Measurements from ENCODE around the gene OR6Y1. TPM values are rescaled to one million over a fixed set of nuclear protein-coding genes. Genes with fewer than 3 reads are reported as not detected.

Gene OR6Y1
- total RNA-seq (not detected), polyA plus RNA-seq (not detected)

GRCh38 chr1:158554352-158554751 lies at the start of gene OR6Y1:
TSS of gene OR6Y1 (minus strand) at chr1:158554405. CDS start at chr1:158548105, 6,300 bp downstream.
- DNase-seq (ENCODE audit: low spot score) = no peak
- no peak within 1 kb of the TSS for H3K4me3 ChIP-seq (ENCODE audit: low read depth in 1 of 3, low read length in 3 of 3)
- H3K36me3 ChIP-seq (ENCODE audit: control insufficient read depth in 4 of 4, insufficient read depth in 3 of 4, low read depth in 1 of 4, low read length in 3 of 4) = no peaks in the 10 kb centered on the region
- H3K27me3 ChIP-seq (ENCODE audit: control insufficient read depth in 4 of 4, insufficient read depth in 4 of 4, low read length in 3 of 4) = peaks cover 0 to 2% (median under 1%) of the 10 kb centered on the region in 4 donors
- H3K4me1 ChIP-seq (ENCODE audit: control insufficient read depth in 4 of 4, insufficient read depth in 4 of 4, low read length in 3 of 4) = no peaks in the 10 kb centered on the region
- H3K27ac ChIP-seq (ENCODE audit: low read depth in 1 of 2, low read length in 2 of 2) = no peak within 1 kb of the TSS
- H3K9ac ChIP-seq (ENCODE audit: low read depth in 1 of 2, low read length in 2 of 2) = no peak within 1 kb of the TSS
- TF ChIP-seq HNF4G (IDR thresholded peaks at IDR 0.05) = no peak
- no peaks in the 10 kb centered on the region for H3K9me3 ChIP-seq (ENCODE audit: control insufficient read depth in 4 of 4, low read length in 3 of 4)
- WGBS = 74% methylated on average over 3 of the region's 3 CpGs

- 66% methylated on average over 2 of the region's 2 CpGs for WGBS
- Histone ChIP-seq H3K27me3 (ENCODE audit: control insufficient read depth in 4 of 4, insufficient read depth in 4 of 4, low read length in 3 of 4) (no peaks in the 10 kb centered on the region), H3K9ac (ENCODE audit: low read depth in 1 of 2, low read length in 2 of 2) (no peak overlapping the region), H3K4me1 (ENCODE audit: control insufficient read depth in 4 of 4, insufficient read depth in 4 of 4, low read length in 3 of 4) (no peaks in the 10 kb centered on the region), H3K27ac (ENCODE audit: low read depth in 1 of 2, low read length in 2 of 2) (no peak overlapping the region), H3K36me3 (ENCODE audit: control insufficient read depth in 4 of 4, insufficient read depth in 3 of 4, low read depth in 1 of 4, low read length in 3 of 4) (peaks cover 0 to 2% (median 0%) of the 10 kb centered on the region in 4 donors), H3K4me3 (ENCODE audit: low read depth in 1 of 3, low read length in 3 of 3) (no peak overlapping the region), H3K9me3 (ENCODE audit: control insufficient read depth in 4 of 4, low read length in 3 of 4) (peaks cover 8 to 25% (median 9%) of the 10 kb centered on the region in 4 donors)
- no peak for DNase-seq (ENCODE audit: low spot score)
- TF ChIP-seq TAF1 (conservative IDR thresholded peaks at IDR 0.05) (no peak), FOXA2 (IDR thresholded peaks at IDR 0.05) (no peak), REST (IDR thresholded peaks at IDR 0.05) (no peak), RAD21 (IDR thresholded peaks at IDR 0.05) (no peak), YY1 (IDR thresholded peaks at IDR 0.05) (no peak), GABPA (IDR thresholded peaks at IDR 0.05 in 1 of 2, conservative IDR thresholded peaks at IDR 0.05 in 1 of 2) (no peak), MAX (IDR thresholded peaks at IDR 0.05) (no peak), ZBTB33 (IDR thresholded peaks at IDR 0.05) (no peak)
Observed at GRCh38 chr1:158600735-158601134, 46.5 kb upstream of the OR6Y1 start.

GRCh38 chr1:158586942-158587341 lies 32.7 kb upstream of the OR6Y1 start:
- Histone ChIP-seq H3K27me3 (ENCODE audit: control insufficient read depth in 4 of 4, insufficient read depth in 4 of 4, low read length in 3 of 4) (peaks cover 0 to 4% (median 0%) of the 10 kb centered on the region in 4 donors), H3K9me3 (ENCODE audit: control insufficient read depth in 4 of 4, low read length in 3 of 4) (peaks cover 3 to 8% (median 6%) of the 10 kb centered on the region in 4 donors), H3K27ac (ENCODE audit: low read depth in 1 of 2, low read length in 2 of 2) (no peak overlapping the region), H3K36me3 (ENCODE audit: control insufficient read depth in 4 of 4, insufficient read depth in 3 of 4, low read depth in 1 of 4, low read length in 3 of 4) (no peaks in the 10 kb centered on the region), H3K4me1 (ENCODE audit: control insufficient read depth in 4 of 4, insufficient read depth in 4 of 4, low read length in 3 of 4) (no peaks in the 10 kb centered on the region), H3K4me3 (ENCODE audit: low read depth in 1 of 3, low read length in 3 of 3) (no peak overlapping the region), H3K9ac (ENCODE audit: low read depth in 1 of 2, low read length in 2 of 2) (no peak overlapping the region)
- no peak for DNase-seq (ENCODE audit: low spot score)
- TF ChIP-seq HNF4G (IDR thresholded peaks at IDR 0.05) (no peak), ZBTB33 (IDR thresholded peaks at IDR 0.05) (no peak), JUND (IDR thresholded peaks at IDR 0.05) (no peak), ATF3 (IDR thresholded peaks at IDR 0.05) (no peak), REST (IDR thresholded peaks at IDR 0.05) (no peak), MAX (IDR thresholded peaks at IDR 0.05) (no peak)
- 80% methylated on average over 1 of the region's 1 CpG for WGBS

Measured in liver (tissue), 9 donors.